KOPT-K1 (cell line): Measurements from ENCODE around the gene NBL1.

ENCODE experiments used
- H3K27ac ChIP-seq: fragments of 200-600 bp; sonication (generic); 2 replicates; pipeline ENCODE4 v1.5.1; 2016; ENCODE audit warnings: antibody characterized with exemption, mild to moderate bottlenecking, low read depth, low read length; ENCODE audit not compliant: poor library complexity, severe bottlenecking
- H3K36me3 ChIP-seq: fragments of 200-600 bp; sonication (generic); 2 replicates; pipeline ENCODE4 v1.5.1; 2017; ENCODE audit warnings: antibody characterized with exemption, mild to moderate bottlenecking, low read length, moderate library complexity; ENCODE audit not compliant: insufficient read depth
- H3K9me3 ChIP-seq: fragments of 200-600 bp; sonication (generic); 2 replicates; pipeline ENCODE4 v1.5.1; 2017; ENCODE audit warnings: antibody characterized with exemption, low read length, mild to moderate bottlenecking; ENCODE audit not compliant: insufficient read depth, poor library complexity, severe bottlenecking

NBL1 gene

DNA sequence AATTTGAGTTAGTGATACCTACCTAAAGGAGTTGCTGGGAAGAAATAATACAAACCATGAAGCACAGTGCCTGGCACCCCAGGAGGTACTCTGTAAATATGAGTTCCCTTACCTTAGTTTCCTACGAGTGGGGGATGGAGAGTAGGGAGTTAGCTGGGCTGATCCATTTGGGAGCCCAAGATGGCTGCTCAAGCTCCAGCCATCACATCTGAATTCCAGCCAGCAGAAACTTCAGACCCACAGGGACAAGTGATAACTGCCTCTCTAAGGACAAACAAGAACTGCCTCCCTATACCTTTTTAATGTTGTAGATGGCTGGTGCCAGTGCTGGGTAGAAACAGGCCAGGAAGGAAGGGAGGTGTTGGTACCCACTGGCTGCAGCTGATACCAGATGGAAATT, 43.3 kb downstream of the NBL1 start:
- Histone ChIP-seq H3K9me3 (peaks cover 31% of the 10 kb centered on the region), H3K36me3 (no peaks in the 10 kb centered on the region), H3K27ac (no peak overlapping the region)

DNA sequence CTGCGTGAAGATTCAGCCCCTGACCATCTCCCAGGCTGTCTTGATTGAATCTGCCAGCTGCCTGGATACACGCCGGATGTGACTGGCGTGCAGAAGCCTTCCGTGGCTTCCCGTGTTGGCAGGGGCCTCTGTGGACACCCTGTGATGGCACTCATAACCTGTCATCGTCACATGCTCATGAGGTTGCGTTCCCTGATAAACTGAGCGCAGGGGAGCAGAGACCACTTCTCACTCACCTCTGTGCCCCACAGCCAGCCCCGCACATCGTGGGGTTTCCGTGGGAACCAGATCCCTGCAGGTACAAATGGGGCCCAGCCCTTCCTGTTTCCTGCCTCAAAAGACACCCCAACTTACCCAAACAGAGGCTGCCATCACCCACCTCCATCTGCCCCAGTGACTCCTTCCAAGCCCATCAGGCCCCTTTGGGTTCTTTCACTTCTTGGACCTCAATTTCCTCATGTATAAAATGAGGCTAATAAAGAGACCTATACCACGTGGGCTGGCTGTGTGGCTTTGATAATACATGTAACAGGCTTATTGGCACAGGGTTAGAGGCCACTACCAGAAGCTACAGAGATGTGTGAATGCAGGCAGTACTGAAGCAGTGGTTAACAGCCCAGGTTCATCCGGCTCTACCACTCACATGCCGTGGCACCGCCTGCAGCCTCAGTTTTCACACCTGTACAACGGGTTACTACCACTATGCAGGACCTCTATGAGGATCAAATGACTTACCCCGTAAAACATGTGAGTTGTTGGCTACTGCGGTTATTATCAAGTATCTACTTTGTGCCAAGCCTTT, 44.1 kb downstream of the NBL1 start:
- Histone ChIP-seq H3K9me3 (peaks cover 31% of the 10 kb centered on the region), H3K27ac (no peak overlapping the region), H3K36me3 (no peaks in the 10 kb centered on the region)

GRCh38 chr1:19689085-19689757, 45.1 kb downstream of the NBL1 start:
- H3K27ac ChIP-seq: no peak overlapping the region
- H3K9me3 ChIP-seq: peaks cover 31% of the 10 kb centered on the region
- H3K36me3 ChIP-seq: no peaks in the 10 kb centered on the region

DNA sequence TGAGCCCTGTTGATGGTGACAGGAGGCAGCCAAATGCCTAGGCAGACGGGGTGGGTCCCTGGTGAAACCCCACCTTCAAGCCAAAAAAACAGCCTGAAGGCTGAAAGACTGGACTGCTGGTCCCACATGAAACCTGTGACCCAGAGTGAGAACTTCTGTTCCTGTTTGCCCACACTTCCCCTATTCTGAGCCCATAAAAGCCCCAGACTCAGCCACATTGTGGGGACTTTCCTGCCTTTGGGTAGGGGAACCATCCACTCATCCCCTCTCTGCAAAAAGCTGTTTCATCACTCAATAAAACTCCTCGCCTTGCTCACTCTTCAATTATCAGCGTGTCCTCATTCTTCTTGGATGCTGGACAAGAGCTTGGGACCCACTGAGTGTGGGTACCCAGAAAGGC, 45.7 kb downstream of the NBL1 start:
- Histone ChIP-seq H3K36me3 (no peaks in the 10 kb centered on the region), H3K27ac (no peak overlapping the region), H3K9me3 (peaks cover 31% of the 10 kb centered on the region)

GRCh38 chr1:19690342-19690741, 46.2 kb downstream of the NBL1 start:
- Histone ChIP-seq H3K9me3 (peaks cover 31% of the 10 kb centered on the region), H3K27ac (no peak overlapping the region), H3K36me3 (no peaks in the 10 kb centered on the region)

- no peak overlapping the region for H3K27ac ChIP-seq
Measured at GRCh38 chr1:19694298-19694697, 50.2 kb downstream of the NBL1 start.

DNA sequence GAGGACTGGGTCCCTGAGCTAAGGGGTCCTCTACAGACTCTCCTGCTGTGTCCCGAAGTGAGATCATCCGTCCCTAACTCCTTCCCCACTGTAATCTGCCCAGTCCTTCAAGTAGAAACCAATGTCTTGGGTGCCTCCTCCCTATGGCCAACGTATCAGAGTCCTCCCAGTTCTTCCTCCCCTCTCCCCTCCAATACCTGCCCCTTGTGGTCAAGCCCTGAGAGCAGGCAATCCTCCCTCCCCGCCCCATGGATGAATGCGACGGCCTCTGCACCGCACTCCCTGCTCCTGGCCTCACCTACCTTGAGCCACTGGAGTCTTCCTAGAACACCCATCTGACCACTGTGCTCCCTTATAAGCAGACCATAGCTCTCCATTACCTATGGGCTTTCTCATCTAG, 51.7 kb downstream of the NBL1 start:
- H3K9me3 ChIP-seq: no peaks in the 10 kb centered on the region
- no peak overlapping the region for H3K27ac ChIP-seq
- H3K36me3 ChIP-seq: no peaks in the 10 kb centered on the region

More at GRCh38 chr1:19694298-19694697, 50.2 kb downstream of the NBL1 start:
- no peaks in the 10 kb centered on the region for H3K36me3 ChIP-seq
- peaks cover 15% of the 10 kb centered on the region for H3K9me3 ChIP-seq

DNA sequence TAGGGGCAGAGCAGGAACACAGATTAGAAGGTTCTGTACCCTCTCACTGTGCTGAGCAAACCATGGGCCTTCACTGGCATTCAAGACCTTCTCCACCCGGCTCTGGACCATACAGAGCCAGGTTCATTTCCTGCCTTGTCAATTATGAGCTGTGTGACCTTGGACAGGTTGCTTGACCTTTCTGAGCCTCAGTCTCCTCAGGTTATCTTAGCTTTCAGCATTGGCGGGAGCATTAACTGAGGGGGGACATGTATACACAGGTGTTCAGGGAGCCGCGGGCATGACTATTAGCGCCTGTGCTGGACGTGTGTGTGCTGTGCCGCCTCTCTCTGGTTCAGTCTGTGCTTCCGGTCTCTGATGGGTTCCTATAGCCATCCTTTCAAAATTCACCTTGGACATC, 52.7 kb downstream of the NBL1 start:
- Histone ChIP-seq H3K27ac (no peak overlapping the region), H3K36me3 (no peaks in the 10 kb centered on the region), H3K9me3 (no peaks in the 10 kb centered on the region)

- H3K27ac ChIP-seq: no peak overlapping the region
- H3K9me3 ChIP-seq: no peaks in the 10 kb centered on the region
- no peaks in the 10 kb centered on the region for H3K36me3 ChIP-seq
Measured at GRCh38 chr1:19698181-19698580, 54.1 kb downstream of the NBL1 start.

- H3K36me3 ChIP-seq: no peaks in the 10 kb centered on the region
- no peak overlapping the region for H3K27ac ChIP-seq
- H3K9me3 ChIP-seq: no peaks in the 10 kb centered on the region
Measured at GRCh38 chr1:19700079-19700777, 56.1 kb downstream of the NBL1 start.

DNA sequence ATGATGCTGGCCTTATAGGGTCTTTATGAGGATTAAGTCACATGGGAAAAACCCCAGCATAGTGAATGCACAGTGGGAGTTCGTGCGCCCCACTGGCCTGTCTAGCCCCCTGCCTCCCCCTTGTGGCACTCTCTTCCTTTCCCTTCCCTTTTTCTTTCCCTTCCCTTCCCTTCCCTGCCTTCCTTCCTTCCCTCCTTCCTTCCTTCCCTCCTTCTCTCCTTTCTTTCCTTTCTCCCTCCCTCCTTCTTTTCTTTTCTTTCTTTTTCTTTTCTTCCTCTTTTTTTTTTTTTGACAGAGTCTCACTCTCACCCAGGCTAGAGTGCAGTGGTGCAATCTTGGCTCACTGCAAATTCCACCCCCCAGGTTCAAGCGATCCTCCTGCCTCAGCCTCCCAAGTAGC, 59.2 kb downstream of the NBL1 start:
- H3K27ac ChIP-seq: no peak overlapping the region
- no peaks in the 10 kb centered on the region for H3K36me3 ChIP-seq
- no peaks in the 10 kb centered on the region for H3K9me3 ChIP-seq

DNA sequence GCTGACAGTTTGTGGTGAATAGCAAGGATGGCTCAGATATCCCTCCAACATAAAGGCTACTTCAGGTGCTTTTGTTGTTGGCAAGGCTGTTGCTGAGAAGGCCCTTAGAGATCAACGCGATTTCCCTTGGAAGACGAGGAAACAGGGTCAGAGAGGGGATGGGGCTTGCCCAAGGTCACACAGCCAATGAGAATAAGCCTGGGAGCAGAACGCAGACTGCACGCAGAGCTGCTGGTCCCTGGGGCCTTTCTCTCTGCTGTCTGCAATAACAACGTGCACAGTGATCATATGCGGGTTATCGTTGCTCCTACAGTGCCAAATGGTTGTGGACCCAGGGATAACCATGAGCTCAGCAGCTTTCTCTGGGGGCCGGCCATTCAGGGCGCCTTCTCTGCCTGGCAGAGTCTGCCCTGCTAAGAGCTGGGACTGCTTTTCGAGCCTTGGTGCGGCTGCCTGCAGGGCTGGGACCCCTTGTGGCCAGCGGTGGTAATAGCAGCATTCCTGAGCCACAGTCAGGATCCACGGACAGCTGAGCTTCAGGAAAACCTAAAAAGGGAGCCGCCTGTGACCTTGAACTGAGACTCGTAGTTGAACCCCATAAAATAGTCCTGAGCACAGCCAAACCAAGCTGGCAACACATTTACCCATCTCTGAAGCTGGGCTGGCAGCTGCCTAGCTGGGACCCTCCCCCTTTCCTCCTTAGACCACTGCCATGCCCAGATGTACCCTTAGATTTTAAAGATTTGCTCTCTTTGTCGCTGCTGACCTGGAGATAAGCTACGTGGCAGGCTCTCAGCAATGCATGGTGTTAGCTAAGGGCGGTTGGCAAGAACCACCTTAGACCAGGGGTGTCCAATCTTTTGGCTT, 60.4 kb downstream of the NBL1 start:
- no peaks in the 10 kb centered on the region for H3K36me3 ChIP-seq
- no peaks in the 10 kb centered on the region for H3K9me3 ChIP-seq
- H3K27ac ChIP-seq: no peak overlapping the region

DNA sequence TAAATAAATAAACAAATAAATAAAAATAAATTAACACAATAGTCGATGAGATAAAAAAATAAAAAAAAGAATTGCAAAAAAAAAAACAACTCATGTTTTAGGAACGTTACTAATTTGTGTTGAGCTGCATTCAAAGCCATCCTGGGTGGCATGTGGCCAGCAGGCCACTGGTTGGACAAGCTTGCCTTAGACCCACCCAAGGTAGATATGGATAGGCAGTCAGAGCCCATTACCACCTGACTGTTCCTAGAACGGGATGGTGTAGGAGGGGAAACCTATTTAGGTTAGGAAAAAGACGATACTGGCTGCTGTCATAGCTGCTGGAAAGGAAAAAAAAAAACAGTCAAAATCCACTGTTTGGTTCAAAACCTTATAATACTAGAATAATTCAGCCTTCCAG, 61.4 kb downstream of the NBL1 start:
- Histone ChIP-seq H3K27ac (no peak overlapping the region), H3K9me3 (no peaks in the 10 kb centered on the region), H3K36me3 (no peaks in the 10 kb centered on the region)

- no peaks in the 10 kb centered on the region for H3K36me3 ChIP-seq
- no peaks in the 10 kb centered on the region for H3K9me3 ChIP-seq
Measured at GRCh38 chr1:19706136-19706535, 62.0 kb downstream of the NBL1 start.

More at GRCh38 chr1:19706136-19706535, 62.0 kb downstream of the NBL1 start:
- H3K27ac ChIP-seq: no peak overlapping the region
